Lower leg skin (tissue), 3 donors: Measurements from ENCODE around the gene SLC25A17.

Source experiments
- POLR2A ChIP-seq, 2 donors: fragments of 450-650 bp; IDR thresholded peaks; one replicate each; pipeline ENCODE4 v1.6.1; 2016 to 2017; ENCODE audit warnings: antibody characterized with exemption in 2 of 2, mild to moderate bottlenecking in 1 of 2, moderate library complexity in 1 of 2
- TF ChIP-seq, protein P1 (sequence below), 3 donors: fragments of 450-650 bp; IDR thresholded peaks; one replicate each; pipeline ENCODE4 v1.5.1; 2016; ENCODE audit warnings: antibody characterized with exemption in 3 of 3, mild to moderate bottlenecking in 3 of 3, moderate library complexity in 2 of 3

DNA sequence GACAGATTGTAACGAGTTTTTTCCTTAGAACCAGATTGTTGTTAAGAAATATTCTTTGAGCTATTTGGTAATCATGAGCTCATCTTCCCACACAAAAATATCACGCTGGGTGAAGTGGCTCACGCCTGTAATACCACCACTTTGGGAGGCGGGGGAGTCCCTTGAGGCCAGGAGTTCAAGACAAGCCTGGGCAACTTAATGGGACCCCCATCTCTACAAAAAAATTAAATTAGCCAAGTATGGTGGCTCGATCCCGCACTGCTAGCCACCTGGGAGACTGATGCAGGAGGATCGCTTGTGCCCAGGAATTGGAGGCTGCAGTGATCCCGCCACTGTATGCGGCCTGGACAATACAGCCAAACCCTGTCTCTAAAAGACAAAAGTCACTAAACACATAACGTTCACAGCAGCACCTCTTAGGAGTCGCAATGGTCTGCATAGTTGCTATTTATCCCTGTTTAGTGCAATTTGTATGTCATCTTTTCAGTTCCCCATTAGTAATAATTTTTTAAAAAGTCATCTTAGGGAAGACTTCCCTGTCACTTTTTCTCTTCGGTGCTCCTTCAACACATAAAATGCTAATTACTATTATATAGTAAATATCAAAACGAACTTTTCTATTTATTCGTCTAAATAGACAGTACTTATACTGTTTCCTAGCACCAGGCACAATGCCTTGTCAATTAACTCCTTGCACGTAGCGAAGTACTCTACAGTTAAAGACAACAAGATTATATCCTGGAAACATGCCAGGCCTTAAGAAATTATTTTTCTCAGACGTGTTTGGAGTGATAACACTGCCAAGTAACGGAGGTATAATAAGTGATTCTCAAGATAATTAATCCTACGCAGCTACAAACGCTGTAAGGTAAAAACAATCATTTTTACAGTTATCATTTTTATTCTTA is 36.2 kb upstream of the SLC25A17 start:
- TF ChIP-seq, protein P1, sequence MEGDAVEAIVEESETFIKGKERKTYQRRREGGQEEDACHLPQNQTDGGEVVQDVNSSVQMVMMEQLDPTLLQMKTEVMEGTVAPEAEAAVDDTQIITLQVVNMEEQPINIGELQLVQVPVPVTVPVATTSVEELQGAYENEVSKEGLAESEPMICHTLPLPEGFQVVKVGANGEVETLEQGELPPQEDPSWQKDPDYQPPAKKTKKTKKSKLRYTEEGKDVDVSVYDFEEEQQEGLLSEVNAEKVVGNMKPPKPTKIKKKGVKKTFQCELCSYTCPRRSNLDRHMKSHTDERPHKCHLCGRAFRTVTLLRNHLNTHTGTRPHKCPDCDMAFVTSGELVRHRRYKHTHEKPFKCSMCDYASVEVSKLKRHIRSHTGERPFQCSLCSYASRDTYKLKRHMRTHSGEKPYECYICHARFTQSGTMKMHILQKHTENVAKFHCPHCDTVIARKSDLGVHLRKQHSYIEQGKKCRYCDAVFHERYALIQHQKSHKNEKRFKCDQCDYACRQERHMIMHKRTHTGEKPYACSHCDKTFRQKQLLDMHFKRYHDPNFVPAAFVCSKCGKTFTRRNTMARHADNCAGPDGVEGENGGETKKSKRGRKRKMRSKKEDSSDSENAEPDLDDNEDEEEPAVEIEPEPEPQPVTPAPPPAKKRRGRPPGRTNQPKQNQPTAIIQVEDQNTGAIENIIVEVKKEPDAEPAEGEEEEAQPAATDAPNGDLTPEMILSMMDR (IDR thresholded peaks at IDR 0.05): no peak
- TF ChIP-seq POLR2A (IDR thresholded peaks at IDR 0.05): no peak
